KG1 (cell line): ENCODE data around the gene MAP3K5.
"Not testable (repeated sequence)": the region's sequence is repeated elsewhere in the genome, so short reads cannot be mapped to it uniquely, and the experiment has no call there.

ENCODE experiments used
- DNase-seq: peaks from one replicate; lab custom pipeline; 2025; lab: John Stamatoyannopoulos, UW

Gene MAP3K5

DNA sequence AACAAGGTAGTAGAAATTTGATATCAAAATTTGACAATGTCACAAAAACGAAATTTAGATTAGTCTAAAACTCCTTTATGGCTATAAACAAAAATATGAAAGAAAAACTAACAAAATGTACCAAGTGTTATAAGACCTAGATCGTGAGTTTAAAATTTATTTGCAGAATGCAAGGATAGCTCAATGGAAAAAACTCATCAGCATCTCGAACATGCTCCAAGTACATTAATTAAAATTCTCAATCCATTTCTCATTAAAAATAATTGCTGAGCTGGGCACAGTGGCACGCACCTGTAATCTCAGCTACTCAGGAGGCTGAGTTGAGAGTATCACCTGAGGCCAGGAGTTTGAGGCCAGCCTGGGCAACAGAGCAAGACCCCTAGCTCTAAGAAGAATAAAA is 70.8 kb downstream of the MAP3K5 start:
- DNase-seq = no peak

DNA sequence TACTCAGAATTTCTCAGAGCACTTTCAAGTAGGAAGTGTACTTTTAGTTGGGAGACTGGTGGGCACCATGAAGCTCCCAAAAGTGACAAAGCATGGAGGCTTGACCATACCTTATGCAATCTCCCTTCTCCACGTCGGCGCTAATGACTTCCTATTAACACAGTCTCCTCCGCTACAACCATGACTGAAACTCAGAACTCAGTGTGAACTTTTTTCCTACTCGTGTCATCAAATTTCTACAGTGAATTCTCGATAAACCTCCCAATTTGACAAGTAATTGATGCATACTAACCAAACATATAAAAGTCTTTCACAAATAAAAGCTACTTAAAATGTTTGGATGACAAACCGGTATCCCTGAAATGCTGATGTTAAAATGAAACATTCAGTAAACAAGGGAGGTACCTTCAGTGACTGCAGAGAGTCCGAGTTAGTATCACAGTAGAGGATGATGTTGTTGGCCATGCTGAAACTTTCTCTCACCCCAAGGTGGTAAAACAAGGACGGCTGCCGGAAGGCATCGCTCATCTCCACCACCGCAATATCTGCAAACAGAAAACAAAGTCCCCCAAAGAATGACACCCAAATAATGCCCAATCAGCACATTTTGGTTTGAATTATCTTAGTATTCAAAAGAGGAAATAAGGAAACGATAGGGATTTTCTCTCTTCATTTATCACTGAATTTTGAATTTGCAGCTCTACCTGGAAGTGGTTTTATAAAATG is 72.1 kb downstream of the MAP3K5 start:
- DNase-seq = no peak

DNA sequence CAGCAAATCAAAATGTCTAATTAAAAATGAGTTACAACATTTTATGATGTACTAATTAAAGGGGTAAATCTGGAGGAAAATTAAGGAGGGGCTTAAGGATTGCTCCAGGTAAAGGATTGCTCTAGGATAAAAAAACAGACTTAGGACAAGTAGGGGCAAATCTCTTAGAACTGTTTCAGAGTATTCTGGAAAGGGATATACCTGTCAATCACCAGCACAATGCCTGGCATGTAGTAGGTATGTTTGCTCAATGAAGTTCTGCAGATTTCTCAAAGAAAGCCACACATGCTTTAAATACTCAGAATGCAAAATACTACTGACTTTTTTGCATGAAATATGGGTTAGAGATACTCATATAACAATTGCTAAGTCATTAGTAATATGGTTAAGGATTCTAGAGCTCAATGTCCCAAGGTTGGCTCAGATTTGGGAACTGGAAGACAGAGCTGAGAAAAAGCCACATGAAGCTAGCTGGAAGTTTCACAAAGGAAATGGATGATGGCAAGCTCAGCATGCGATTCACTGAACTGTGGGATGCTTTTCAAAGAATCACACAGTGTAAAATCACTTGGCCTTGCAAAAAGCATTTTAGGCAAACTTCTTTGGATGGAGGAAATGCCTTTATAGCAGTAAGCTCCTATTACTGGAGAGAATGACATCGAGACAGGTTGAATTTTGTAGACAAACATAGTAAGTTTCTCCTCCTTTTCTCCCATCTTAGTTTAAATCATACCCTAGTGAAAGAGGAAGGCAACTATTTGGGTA is 72.8 kb downstream of the MAP3K5 start:
- no peak for DNase-seq

DNA sequence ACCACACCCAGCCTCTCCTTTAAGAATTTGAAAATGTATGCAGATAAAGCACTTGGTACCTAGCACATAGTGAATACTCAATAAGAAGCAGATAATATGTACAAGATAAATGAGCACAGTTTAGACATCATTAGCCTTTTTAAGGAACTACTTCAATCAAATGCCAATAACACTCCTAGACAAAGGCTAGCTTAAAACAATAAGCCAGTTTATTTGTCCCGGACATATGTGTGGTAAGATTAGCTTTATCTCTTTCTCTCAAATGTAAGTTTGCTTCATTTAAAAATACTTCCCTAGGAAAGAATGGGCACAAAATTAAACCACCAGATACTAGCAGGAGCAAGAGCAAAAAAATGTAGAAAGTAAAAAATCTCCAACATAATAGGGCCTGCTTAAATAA is 73.8 kb downstream of the MAP3K5 start:
- no peak for DNase-seq

DNA sequence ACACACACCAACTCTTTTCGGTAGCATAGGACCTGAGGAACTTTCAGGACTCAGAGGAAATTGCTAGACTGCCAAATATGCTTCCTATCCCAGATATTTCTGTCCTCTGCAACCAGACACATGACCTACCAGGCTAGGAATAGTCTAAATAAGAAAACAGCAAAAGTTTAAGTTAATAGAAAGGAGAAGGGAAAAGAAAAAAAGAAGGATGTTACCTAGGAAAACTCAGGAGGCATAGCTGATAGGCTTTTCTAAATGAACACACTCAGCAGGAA is 74.6 kb downstream of the MAP3K5 start:
- no peak for DNase-seq

DNA sequence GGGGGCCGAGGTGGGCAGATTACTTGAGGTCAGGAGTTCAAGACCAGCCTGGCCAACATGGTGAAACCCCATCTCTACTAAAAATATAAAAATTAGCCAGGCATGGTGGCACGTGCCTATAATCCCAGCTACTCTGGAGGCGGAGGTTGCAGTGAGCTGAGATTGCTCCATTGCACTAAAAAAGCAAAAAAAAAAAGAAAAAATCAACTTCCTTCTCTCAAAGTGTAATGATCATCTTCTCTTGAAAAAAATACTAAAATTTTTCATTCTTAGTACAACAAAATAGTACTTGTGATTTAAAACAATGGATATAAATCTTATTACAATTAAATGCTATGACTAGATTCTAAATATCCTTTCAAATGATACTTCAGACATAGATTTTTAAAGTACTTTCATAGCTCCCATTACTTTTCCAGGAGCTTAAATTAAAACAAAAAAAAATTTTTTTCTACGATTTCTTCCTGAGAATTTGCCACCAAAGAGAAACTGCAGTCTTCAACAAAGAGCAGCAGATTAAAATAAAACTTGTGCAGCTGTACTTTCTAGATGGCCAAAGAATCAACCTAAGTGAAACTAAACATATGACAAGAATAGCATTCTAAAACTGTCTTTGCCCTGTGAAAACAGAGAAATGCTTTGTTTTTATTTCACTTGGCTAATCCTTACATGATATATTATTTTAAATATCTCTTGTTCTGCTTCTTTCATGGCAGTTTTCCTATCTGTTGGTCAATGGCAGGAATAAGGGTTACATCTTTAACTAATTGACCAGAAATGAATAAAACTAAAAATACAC is 75.2 kb downstream of the MAP3K5 start:
- DNase-seq = no peak

DNA sequence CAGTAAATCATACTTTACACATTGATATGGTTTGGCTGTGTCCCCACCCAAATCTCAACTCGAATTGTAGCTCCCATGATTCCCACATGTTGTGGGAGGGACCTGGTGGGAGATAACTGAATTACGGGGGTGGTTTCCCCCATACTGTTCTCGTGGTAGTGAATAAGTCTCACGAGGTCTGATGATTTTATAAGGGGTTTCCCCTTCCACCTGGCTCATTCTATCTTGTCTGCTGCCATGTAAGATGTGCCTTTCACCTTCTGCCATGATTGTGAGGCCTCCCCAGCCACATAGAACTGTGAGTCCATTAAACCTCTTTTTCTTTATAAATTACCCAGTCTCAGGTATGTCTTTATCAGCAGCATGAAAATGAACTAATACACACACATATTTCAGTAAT is 79.6 kb downstream of the MAP3K5 start:
- DNase-seq = not testable (repeated sequence)

DNA sequence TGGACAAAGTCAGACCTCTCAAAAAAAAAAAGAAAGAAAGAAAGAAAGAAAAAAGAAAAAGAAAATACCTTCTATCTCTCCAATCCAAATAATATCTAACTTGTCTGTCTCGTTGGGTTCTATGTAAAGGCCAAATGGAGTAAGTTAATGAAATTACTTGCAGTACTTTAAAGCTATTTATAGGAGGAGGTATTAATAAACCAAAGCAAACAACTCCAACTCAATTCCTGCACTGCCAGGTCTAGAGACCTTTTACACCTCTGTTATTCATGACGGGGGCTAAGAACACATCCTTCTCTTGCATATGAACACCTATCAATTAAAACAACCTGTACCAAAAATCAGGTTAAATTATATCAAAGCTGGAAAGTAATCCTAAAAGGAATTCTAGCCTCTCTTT is 80.6 kb downstream of the MAP3K5 start:
- DNase-seq = no peak

DNA sequence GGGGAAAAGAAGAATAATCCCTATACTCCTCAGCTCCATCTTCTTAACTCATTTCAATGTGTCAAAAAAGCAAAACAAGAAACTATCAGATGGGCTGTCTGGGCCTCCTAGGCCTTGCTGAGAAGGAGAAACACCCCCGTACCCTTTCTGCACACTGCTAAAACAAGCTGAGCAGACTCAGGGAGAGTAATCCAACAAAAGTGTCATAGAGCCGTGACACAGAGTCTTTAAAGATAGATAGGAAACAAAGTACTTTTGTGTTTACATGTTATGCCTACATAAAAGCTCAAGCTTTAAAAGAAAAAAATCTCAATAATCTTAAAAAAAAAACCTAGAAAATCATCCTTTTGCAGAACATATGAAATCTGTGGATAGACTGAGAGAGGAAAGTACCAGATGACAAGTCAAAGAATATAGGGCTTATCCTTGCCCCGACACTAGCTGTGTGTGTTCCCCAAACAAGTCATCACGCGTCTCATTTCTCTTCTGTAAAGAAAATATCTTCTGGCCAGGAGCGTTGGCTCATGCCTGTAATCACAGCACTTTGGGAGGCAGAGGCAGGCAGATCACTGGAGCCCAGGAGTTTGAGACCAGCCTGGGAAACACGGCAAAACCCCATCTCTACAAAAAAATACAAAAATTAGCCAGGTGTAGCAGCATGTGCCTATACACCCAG is 81.3 kb downstream of the MAP3K5 start:
- DNase-seq = no peak

DNA sequence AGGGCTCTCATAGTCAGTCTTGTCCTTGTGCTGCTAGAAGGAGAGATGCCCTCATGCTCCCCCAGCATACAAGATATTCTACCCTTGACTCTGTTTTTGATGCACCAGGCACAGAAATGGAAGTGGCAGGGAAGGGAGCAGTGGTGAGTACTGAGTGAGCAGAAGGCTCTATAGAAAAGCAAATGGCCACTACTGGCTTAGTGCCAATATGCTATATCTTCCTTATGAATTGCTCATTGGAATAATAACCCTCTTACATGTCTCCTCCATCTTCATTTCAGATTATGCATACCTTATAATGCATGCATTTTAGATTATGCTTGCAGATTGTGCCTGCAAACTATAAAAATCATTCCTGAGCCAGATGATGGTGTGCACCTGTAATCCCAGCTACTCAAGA is 82.8 kb downstream of the MAP3K5 start:
- no peak for DNase-seq

DNA sequence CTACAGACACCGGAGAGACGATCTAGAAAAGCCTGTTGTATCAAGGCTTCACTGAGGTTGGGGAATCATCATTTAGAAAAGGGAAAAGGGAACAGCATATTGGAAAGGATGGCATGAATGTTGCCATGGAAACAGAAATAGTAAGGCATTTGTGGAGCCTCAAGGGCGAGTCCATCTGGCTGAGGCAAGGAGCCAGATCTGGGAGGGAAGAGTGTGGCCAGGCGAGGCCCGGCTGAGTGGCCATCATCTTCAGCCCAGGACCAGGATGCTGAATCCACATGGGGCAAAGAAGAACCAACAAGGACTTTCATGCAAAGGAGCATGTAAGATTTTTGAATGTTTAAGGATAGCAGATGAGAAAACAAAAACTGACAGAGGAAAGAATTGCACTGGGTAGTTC is 85.8 kb downstream of the MAP3K5 start:
- no peak for DNase-seq

DNA sequence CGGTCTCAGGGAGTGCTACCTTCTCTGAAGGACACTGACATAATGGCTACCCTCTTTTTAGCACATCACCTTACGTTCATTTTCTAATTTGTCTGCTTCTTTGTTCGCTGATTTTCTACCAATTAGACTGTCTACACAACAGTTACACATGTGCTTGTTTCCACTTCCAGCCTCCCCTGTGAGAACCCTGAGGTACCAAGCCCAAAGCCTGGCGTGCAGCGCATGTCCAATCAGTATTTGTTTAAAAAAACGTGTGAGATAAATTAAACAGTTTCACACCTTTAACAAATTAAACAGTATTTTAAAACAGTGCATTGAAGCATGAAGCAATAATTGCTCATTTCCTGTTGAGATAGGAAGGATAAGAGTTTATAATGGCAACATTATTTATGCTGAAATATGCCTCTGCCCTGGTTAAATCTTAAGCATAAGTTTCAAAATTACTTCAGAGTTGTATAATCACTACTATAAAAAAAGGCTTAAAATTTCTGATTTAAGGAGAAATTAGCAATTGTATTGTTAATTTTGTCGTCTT is 88.9 kb downstream of the MAP3K5 start:
- DNase-seq = no peak

DNA sequence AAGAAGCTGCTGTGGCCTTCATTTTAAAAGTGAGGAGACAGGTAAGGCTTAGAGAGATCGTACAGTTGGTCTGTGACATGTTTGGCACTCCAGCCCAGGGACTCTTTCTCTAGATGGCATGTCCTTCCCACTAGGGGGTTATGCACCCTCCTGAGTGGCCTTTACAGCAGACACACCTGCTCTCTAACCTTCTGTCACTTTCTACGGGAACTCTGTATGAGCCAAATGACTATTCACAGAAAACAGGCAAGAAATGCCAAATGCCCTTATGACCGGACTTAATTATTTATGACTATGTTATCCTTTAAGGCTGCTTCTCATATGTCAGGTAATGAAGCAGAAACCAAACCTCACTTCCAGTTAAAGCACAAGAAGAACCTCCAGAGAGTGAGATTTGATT is 91.2 kb downstream of the MAP3K5 start:
- DNase-seq = no peak

DNA sequence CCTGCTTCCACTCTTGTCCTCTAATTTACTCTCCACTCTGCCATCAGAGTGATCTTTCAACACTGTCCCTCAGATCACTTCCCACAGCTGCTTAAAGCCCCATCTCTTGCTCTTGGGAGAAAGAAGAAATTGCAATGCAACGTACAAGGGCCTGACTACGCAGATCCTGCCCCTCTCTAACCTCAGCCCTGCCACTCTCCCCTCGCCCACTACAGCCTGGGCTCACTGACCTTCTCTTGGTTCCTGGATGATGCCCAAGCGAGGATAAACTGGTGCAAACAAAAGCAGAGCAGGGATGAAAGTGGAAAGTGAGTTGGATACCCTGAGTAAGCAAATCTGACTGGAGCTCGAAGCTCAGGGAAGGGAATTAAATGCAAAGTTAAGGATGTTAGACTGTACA is 92.9 kb downstream of the MAP3K5 start:
- DNase-seq = no peak

DNA sequence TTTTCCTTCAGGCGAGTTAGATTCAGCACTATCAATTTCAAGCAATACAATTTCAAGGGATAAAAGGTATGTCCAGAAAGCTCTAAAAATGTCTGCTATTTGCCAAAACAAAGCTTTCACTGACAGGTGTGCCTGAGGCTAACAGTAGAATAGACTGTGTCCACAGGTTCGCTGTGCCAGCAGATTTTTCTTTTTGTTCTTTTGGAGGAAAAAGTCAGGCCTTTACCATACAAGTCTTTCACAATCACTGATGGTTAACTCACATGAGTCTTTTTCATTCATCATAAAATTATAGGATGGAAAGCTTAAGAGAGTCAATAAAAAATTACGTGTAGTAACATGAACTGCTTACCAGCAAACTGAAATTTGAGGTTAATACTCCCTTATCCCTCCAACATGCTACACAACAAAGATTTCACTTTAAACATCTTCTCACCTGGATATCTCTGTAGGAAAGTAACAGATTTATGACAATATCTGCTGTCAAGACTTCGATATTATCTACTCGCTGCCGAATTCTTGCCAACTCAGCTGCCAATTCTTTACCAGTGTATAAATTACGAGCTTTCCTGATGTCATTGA is 95.4 kb downstream of the MAP3K5 start:
- no peak for DNase-seq

DNA sequence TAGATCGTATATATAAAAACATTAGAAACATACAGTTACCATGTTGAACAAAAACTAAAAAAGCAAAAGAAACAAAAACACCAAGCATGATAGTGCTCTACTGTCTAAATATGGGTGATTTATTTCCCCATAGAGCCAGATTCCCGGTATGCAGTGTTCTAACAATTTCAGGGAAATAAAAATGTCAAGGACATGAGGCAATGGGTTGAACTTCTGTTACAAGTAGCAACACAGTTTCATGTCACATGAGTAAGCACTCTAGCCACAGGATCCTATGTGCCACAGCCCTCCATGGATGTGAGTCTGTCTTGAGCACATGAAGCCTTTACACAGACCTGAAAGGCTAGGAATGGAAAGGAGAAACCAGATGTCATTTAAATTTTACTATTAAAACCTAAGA is 96.0 kb downstream of the MAP3K5 start:
- DNase-seq = no peak

DNA sequence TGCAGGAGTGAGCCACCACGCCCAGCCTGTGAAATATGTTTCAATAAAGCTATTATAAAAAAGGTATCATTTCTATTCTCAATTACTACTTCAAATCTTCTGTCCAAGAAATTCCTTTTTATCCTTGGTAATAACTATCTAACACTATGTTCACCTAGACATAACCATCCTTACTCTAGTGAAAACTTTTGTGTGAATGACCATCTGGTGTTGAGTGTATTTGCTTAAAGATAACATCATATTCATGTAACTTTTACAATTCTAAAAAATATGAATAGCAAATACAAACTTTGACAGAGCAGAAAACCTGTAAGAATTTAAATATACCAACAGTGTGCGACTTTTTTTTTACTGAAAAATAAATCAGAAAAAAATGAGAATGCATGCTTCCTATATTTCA is 96.9 kb downstream of the MAP3K5 start:
- no peak for DNase-seq

DNA sequence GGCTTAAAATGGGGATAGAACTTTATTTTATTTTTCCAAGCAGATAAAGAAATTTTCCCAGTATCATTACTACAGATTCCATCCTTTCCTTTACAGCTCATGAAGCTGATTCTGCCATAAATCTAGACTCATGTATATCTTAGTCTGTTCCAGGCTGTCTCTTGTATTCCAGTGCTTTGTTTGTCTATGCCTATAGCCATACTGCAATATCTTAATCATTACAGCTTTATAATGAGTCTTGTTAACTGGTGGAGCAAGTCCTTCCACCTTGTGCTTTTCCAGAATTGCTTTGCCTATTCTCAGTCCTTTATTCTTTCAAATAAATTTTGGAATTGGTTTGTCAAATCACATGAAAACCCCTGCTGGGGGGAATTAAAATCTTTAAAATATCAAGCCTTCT is 99.2 kb downstream of the MAP3K5 start:
- no peak for DNase-seq

DNA sequence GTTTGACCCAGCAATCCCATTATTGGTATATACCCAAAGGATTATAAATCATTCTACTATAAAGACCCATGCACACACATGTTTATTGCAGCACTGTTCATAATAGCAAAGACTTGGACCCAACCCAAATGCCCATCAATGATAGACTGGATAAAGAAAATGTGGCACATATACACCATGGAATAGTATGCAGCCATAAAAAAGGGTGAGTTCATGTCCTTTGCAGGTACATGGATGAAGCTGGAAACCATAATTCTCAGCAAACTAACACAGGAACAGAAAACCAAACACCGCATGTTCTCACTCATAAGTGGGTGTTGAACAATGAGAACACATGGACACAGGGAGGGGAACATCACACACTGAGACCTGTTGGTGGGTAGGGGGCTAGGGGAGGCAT is 104.4 kb downstream of the MAP3K5 start:
- DNase-seq = not testable (repeated sequence)

DNA sequence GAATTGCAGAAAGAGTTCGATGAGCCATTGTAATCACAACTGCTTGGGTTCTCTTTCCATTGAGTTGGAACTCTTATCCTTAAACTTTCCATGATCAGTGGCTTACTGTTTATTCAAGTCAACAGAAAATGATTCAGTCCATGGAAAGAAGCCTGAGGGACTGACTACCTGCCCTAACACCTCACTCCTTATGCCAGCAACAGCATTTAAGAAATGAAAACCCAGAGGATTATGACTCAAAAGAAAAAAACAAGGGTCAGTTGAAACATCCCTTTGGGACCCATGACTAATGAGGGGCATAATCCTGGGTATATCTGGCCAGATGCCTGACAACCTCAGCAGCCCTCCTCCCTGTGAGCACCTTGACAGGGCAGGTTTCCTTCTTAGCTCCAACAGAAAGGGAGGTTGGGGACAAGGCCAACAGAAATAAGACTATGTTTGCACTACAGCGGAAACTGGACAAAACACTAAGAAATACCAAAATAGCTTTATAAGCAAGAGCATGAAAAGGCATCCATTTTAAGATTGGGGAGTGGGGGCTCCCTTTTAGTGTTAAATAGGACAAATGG is 106.7 kb downstream of the MAP3K5 start:
- no peak for DNase-seq

DNA sequence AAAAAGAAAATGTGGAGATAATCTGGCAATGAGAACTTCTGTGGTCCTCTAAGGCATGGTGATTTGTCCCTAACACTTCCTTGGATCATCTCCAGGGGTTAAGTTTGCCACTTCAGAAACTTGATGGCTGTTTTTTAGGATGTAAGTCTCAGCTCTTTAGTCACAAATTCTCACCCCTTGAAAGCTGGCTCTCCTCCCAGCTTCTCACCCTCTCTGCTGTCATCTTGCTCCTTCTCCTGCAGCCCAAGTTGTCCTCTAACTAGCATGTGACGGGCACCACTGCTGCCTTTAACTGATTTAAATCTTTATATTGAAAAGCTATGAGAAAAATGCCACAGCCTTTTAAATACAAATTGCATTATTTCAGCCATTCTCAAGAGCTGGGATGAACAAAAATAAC is 107.8 kb downstream of the MAP3K5 start:
- DNase-seq = no peak
